Natural killer cell treated with Interleukin-12 subunit alpha and Interleukin-12 subunit beta and Interleukin-15 and Interleukin-18, amount 100 ng/mL, for 72 hours (primary cell): ENCODE measurements around the gene ANKRD31. TPM values are rescaled to one million over a fixed set of nuclear protein-coding genes. Genes with fewer than 3 reads are reported as not detected.
"Not testable (repeated sequence)": the region's sequence is repeated elsewhere in the genome, so short reads cannot be mapped to it uniquely, and the experiment has no call there.

ENCODE experiments used
- ATAC-seq, 2 donors: fragments of 150-1000 bp; cut with Tn5 transposase in 1 of 2; sonication (Bioruptor Pico), chemical (Tn5 transposase) in 1 of 2; 2 replicates each; pipeline ENCODE4 v1.10.0; 2021
- DNase-seq: peaks from one replicate; pipeline ENCODE4 v3.0.0; 2022; ENCODE audit warnings: low spot score
- H3K27ac Mint-ChIP-seq, 2 donors: 1 replicate in 1 of 2; 2 replicates in 1 of 2; pipeline ENCODE4 v1.8.0; 2022; ENCODE audit warnings: mixed read lengths in 2 of 2, mild to moderate bottlenecking in 1 of 2, moderate library complexity in 1 of 2
- H3K27me3 Mint-ChIP-seq, 2 donors: 1 replicate in 1 of 2; 2 replicates in 1 of 2; pipeline ENCODE4 v1.8.0; 2022; ENCODE audit warnings: mixed read lengths in 2 of 2
- H3K36me3 Mint-ChIP-seq: one replicate; pipeline ENCODE4 v1.8.0; 2022; ENCODE audit warnings: mixed read lengths
- H3K4me1 Mint-ChIP-seq, 2 donors: 1 replicate in 1 of 2; 2 replicates in 1 of 2; pipeline ENCODE4 v1.8.0; 2022; ENCODE audit warnings: low read depth in 2 of 2, mixed read lengths in 2 of 2, mild to moderate bottlenecking in 1 of 2
- H3K4me3 Mint-ChIP-seq: one replicate; pipeline ENCODE4 v1.8.0; 2022; ENCODE audit warnings: mixed read lengths
- H3K9me3 Mint-ChIP-seq: 2 replicates; pipeline ENCODE4 v1.8.0; 2022; ENCODE audit warnings: mixed read lengths
- total RNA-seq, 2 donors: library from RNA; stranded (reverse); gene quantifications; one replicate each; pipeline ENCODE4 v1.2.3, GENCODE V29; 2022

Gene ANKRD31, protein sequence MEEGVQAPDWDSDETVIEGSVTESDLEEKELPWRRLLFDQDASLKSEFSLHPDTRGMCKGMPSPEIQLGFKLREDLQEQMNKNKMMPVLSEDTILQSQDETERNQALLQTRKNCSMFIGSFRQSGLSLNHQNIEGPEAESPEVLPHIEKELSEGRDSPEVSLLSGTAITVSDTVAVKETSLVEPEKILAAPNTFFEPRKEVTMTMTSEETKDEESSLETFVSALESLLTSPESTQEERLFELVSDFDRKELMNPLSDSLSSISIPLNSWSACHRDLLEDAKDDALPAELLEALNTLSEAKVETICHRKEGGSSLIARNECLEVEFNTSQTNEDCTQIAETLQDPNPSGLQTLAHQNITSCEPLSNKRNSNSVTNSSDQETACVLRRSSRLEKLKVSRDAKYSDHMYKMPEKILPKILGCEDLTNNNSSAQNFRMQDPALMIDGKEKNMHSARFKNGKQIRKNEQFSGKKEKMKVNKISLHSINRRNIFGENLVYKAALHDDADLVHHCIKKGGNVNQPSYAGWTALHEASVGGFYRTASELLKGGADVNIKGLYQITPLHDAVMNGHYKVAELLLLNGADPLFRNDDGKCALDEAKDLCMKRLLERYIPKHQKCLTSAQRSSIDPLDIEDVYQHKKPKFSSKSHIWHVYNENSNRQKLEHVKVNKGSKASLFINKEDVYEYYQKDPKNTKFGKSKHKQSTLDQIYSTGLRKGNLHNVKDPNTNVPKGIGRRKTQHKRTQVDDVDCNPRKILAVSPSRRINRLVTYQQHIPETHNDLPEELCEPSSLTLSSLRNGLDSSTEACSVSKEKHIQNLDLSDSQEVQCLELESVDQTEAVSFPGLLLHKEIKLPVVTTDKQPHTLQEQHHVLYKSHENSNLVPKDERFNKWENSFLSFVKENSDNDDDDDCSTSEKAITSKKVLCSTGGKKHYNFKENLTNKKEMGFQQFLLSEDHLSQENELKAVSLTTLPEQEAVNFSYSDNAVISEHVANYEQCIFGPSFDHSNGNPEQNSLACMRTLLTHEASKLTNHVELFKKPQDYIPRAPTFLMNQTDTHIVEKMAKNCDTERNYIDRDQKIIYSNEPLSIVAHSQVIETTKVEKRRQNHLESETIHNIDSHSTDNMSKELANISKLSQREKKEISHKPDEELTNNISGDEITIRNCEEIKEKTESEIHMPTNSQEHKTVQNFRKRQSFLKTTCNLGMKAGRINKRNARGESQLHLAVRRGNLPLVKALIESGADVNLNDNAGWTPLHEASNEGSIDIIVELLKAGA (N-terminal part only)
- under 1 TPM in 1 of 2 donors, not detected in 1; 0.22 TPM for total RNA-seq

DNA sequence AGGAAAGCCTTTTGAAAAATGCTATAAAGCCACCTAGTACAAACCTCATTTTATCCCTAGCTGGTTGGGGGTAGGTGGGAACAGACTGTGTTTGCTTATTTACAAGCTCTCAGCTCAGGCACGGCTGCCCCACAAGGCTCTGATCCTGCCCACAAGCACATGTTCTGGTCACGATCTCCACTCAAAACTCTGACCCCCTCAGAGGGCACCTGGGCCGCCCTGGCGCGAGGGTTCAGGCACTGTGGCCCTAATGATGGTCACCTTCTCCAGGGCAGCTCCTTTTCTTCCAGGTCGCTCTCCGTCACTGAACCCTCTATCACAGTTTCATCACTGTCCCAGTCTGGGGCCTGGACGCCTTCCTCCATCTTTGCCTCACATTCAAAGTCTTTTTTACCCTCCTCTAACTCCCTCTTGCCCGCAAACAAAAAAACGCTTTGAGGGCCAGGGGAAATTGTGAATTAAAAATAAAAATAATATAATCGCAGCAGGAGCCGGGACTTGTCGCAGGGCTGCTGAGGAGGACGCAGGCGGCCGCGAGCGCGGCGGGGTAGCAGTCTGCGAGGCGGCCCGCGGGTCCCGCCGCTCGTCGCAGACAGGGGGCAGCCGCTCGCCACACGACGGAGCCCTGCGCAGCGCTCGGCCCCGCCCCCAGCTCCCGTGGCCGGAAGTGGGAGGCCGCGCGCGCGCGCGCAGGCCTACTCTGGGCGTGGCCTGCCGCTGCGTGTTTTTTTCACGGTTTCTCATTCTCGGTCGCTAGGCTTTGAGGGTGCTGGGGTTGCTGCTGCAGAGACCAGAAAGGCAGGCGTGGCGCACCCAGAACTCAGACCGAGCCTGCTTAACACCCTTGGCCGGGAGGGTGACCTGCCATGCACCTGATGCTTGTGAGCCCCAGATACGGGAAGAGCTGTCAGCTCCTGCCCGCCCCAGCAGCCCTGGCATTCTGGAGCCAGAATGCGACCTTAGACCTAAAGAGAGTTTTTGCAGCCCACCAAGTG is at the start of gene ANKRD31:
ANKRD31 (minus strand) TSS at position 557 of the 995 bp plus-strand sequence; CDS start at position 365, 192 bp downstream.
- ATAC-seq = peak; percentile 100
- Mint-ChIP-seq H3K4me1 (peaks cover 0 to 4% of the 10 kb centered on the region in 2 donors), H3K4me3 (peak within 1 kb of the TSS; percentile 89), H3K9me3 (no peaks in the 10 kb centered on the region), H3K27ac (peak within 1 kb of the TSS; percentile 87 to 89), H3K36me3 (no peaks in the 10 kb centered on the region), H3K27me3 (peaks cover 0 to under 1% of the 10 kb centered on the region in 2 donors)
- DNase-seq = peak; percentile 93

DNA sequence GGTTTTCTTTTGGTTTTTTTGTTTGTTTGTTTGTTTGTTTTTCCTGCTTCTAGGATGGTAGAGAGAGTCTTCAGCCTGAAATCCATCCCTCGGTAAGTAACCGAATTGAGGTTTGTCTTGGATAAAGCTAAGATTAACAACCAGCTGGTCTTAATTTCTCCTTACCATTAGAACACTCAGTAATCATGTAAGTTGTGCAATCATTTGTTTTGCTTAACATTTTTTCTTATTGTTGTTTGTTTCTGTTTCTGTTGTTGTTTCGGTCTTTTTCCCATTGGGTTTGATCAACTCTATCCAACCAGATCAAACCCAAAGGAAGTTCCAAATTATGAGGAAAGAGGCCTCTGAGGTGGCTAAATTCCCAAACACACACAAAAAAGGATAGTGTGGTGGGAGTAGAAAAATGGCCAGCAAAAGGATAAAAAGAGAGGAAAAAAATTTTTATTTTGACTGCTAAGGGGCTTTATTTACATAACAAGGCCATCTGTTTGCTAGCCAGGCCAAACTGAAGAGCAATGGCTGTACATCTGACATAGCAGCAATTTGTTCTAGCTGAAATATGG is 49.6 kb upstream of the ANKRD31 start:
- Mint-ChIP-seq H3K27ac (no peak overlapping the region), H3K9me3 (no peaks in the 10 kb centered on the region), H3K4me3 (no peak overlapping the region), H3K36me3 (peaks cover 4% of the 10 kb centered on the region), H3K27me3 (peaks cover 12 to 20% of the 10 kb centered on the region in 2 donors), H3K4me1 (no peaks in the 10 kb centered on the region)
- ATAC-seq (no peak), DNase-seq (no peak)

DNA sequence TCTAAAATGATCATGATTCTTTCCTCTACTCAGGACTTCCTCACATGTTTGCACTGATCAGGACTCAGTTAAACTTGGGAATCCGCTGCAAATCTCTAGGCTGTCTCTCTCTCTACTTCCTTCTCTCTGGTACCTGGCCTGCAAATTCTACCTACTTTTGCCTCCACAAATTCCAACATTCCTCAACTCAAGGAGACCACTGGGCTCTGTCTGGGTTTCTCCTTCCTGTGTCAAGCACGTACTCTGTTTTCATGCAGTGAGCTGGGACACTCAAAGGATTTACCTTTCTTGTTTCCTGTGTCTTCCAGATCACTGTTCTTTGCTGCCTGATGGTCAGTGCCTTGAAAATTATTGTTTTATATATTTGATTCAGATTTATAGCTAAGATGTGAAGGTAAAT is 45.9 kb upstream of the ANKRD31 start:
- ATAC-seq (no peak), DNase-seq (no peak)
- H3K9me3 Mint-ChIP-seq = no peaks in the 10 kb centered on the region
- no peaks in the 10 kb centered on the region for H3K4me1 Mint-ChIP-seq
- no peak overlapping the region for H3K4me3 Mint-ChIP-seq
- peaks cover 0 to 2% of the 10 kb centered on the region in 2 donors for H3K27me3 Mint-ChIP-seq
- H3K36me3 Mint-ChIP-seq = no peaks in the 10 kb centered on the region
- no peak overlapping the region for H3K27ac Mint-ChIP-seq

DNA sequence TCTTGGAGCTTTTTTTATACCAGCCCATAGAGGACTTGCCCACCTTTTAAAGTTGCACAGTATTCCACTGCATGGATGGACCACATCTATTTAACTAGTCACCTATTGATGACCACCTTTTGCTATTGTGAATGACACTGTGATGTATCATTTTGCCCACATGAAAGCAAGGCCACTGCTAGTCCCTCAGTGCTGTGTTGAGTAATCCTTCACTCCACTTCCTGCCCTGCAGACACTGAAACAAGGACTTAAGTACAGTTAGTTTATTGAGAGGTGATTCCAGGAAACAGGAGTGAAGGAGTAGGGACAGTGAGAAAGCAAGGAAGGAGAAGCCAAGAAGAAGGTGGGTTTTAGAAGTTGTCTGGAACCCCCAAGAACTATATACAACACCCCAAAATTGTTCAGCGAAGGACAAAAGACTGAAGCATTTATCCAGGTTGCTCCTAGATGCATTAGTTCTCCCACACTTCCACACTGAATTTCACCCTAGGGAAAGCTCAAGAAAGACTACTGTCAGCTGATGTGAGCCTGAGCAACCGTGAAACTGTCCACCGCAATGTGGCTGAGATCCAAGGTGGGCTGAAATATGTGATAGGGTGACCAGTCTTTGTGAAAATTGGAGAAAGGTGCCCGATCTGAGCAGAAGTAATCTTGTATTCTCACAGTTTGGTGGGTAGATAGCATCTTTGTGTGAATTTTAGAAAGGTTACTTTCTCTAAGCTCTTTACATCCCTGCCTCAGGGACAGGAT is 45.2 kb upstream of the ANKRD31 start:
- H3K4me1 Mint-ChIP-seq = no peaks in the 10 kb centered on the region
- no peak overlapping the region for H3K4me3 Mint-ChIP-seq
- no peak for ATAC-seq
- DNase-seq = no peak
- no peaks in the 10 kb centered on the region for H3K36me3 Mint-ChIP-seq
- H3K27ac Mint-ChIP-seq = no peak overlapping the region
- H3K9me3 Mint-ChIP-seq = no peaks in the 10 kb centered on the region
- H3K27me3 Mint-ChIP-seq = peaks cover 0 to 2% of the 10 kb centered on the region in 2 donors

DNA sequence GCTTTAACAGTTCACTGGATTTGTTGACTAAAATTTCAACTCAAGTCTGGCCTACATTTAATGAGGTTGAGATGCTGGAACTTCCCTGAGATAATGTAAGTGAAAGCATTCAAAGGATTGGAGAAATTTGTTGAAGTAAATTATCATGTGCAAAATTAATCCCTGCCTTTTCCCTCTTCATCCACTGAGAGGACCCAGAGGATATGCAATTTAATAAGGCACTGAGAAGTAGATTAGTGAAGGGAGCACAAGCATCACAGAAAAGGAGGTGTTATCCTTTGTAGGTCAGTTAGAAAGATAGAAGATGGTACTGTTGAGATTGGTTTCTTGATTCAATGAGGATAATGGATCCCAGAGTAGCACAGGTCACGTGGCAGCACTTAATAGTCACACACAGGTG is 42.6 kb upstream of the ANKRD31 start:
- H3K9me3 Mint-ChIP-seq = no peaks in the 10 kb centered on the region
- ATAC-seq (no peak), DNase-seq (no peak)
- no peaks in the 10 kb centered on the region for H3K36me3 Mint-ChIP-seq
- H3K4me3 Mint-ChIP-seq = no peak overlapping the region
- H3K27ac Mint-ChIP-seq = no peak overlapping the region
- no peaks in the 10 kb centered on the region for H3K4me1 Mint-ChIP-seq
- H3K27me3 Mint-ChIP-seq = no peaks in the 10 kb centered on the region

DNA sequence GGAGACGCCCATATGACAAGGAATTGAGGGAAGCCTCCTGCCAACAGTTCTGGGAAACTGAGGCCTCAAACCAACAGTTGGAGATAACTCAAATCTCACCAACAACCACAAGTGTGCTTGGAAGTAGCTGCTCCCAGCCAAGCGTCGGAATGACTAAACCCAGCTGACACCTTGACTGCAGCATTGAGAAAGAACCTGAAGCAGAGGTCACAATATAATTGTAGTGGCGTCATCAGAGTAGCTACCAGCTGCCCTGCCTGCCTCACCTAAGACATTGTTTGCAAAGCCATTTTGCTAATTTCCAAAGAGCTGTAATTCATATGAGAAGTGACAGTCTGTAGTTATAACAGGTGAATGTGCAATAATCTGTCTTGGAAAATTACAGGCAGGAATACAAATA is 40.8 kb upstream of the ANKRD31 start:
- no peaks in the 10 kb centered on the region for H3K36me3 Mint-ChIP-seq
- peaks cover 0 to 2% of the 10 kb centered on the region in 2 donors for H3K27me3 Mint-ChIP-seq
- no peaks in the 10 kb centered on the region for H3K4me1 Mint-ChIP-seq
- H3K9me3 Mint-ChIP-seq = no peaks in the 10 kb centered on the region
- no peak for DNase-seq
- no peak overlapping the region for H3K4me3 Mint-ChIP-seq
- ATAC-seq = no peak
- no peak overlapping the region for H3K27ac Mint-ChIP-seq

DNA sequence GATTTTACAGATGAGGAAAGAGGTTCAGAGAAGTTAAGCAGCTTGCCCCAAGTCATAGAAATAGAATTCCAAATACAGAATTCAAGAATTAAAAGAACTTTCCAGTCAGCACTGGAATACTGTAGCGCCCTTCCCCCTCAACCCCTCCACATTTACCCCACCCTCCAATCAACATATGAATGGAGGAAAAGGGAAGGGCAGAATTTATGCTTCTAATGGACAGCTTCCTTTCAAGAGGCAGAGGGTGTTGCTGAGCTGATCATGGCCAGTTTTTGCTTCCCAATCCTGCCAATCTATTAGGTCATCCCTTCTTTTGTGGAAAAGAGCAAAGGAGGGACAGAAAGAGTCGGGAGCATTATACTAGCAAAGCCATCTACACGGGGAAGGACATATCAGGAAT is 39.1 kb upstream of the ANKRD31 start:
- DNase-seq (no peak), ATAC-seq (no peak)
- H3K36me3 Mint-ChIP-seq = no peaks in the 10 kb centered on the region
- H3K4me1 Mint-ChIP-seq = no peaks in the 10 kb centered on the region
- H3K27me3 Mint-ChIP-seq = peaks cover 0 to 2% of the 10 kb centered on the region in 2 donors
- H3K9me3 Mint-ChIP-seq = no peaks in the 10 kb centered on the region
- no peak overlapping the region for H3K27ac Mint-ChIP-seq
- no peak overlapping the region for H3K4me3 Mint-ChIP-seq

DNA sequence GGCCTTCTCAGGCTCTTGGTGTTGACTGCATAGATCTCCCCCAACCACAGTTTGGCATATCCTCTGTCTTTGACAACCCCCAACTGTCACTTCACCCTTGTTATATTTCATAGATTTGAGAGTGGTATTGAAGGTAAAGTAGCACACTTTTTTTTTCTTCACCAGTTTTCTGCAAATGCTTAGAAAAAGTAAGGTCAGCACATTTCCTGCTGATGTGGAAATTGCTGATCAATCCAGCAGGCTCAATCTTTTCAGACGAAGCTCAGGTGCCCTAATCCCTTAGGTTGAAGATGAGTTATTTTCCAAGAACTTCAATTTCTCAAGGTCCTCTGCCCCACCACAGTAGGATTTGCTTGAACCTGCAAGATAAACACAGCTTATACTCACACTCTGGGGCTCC is 38.5 kb upstream of the ANKRD31 start:
- peaks cover 0 to 2% of the 10 kb centered on the region in 2 donors for H3K27me3 Mint-ChIP-seq
- ATAC-seq (no peak), DNase-seq (no peak)
- no peaks in the 10 kb centered on the region for H3K36me3 Mint-ChIP-seq
- no peak overlapping the region for H3K27ac Mint-ChIP-seq
- no peaks in the 10 kb centered on the region for H3K4me1 Mint-ChIP-seq
- H3K9me3 Mint-ChIP-seq = no peaks in the 10 kb centered on the region
- H3K4me3 Mint-ChIP-seq = no peak overlapping the region

DNA sequence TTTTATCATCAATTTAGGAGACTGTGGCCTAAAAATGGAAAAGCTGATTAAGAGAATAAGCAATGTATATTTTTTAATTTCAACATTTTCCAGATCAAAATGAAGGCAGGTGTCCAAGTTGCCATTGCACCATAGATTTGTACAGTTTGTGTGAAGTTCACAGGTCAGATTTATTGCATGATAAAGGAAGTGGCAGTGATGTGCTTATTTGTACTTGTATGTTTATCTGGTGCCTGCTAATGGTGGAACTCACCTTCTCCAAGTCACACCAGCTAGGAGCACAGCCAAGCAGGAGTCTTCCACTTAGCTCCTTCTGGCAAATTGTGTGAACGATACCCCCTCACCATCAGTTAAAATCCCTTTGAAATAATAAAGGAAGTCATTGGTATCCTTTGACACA is 37.8 kb upstream of the ANKRD31 start:
- H3K27me3 Mint-ChIP-seq = peaks cover 0 to 2% of the 10 kb centered on the region in 2 donors
- H3K4me3 Mint-ChIP-seq = no peak overlapping the region
- no peaks in the 10 kb centered on the region for H3K9me3 Mint-ChIP-seq
- DNase-seq (no peak), ATAC-seq (no peak)
- no peaks in the 10 kb centered on the region for H3K4me1 Mint-ChIP-seq
- no peak overlapping the region for H3K27ac Mint-ChIP-seq
- H3K36me3 Mint-ChIP-seq = no peaks in the 10 kb centered on the region

DNA sequence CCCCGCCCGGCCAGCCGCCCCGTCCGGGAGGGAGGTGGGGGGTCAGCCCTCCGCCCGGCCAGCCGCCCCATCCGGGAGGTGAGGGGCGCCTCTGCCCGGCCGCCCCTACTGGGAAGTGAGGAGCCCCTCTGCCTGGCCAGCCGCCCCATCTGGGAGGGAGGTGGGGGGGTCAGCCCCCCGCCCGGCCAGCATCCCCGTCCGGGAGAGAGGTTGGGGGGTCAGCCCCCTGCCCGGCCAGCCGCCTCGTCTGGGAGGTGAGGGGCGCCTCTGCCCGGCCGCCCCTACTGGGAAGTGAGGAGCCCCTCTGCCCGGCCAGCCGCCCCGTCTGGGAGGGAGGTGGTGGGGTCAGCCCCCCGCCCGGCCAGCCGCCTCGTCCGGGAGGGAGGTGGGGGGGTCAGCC is 33.9 kb upstream of the ANKRD31 start:
- DNase-seq, H3K27me3 Mint-ChIP-seq, H3K36me3 Mint-ChIP-seq, H3K4me1 Mint-ChIP-seq, H3K27ac Mint-ChIP-seq, H3K9me3 Mint-ChIP-seq, ATAC-seq, H3K4me3 Mint-ChIP-seq: not testable (repeated sequence)

DNA sequence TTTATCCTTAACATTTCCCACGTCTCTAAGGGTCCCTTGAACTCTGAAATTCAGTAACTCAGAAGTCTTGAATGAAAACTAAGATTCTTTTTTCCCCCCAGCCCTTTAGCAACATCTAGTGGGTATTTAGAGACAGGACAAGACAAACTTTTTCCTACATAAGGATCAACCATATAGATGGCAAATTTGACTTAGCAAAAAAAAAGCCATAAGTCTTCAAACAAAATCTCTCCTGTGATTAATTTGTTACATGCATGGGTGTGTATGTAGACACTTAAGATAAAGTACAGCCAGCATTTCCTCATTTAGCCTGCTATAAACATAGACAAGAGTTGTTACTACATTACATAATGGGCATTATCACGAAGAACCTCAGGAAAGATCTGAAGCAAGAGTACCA is 29.1 kb upstream of the ANKRD31 start:
- DNase-seq (no peak), ATAC-seq (no peak)
- Mint-ChIP-seq H3K36me3 (no peaks in the 10 kb centered on the region), H3K27me3 (peaks cover 14 to 15% of the 10 kb centered on the region in 2 donors), H3K9me3 (no peaks in the 10 kb centered on the region), H3K4me3 (no peak overlapping the region), H3K4me1 (no peaks in the 10 kb centered on the region), H3K27ac (no peak overlapping the region)

DNA sequence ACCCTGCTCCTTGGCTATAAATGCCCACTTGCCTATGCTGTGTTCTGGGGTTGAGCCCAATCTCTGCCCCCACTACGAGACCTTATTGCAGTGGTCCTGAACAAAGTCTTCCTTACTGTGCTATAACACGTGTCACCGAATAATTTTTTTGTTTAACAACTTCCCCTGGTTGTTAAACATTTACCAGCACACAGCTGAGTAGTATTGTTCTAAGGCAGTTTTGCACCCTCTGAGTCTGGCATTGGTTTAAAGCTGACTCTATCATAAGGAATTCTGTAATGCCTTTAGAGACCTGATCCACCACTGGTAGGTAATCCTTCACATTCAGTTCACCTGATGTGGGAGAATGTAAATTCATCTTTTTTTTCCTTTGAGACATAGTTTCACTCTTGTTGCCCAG is 25.6 kb upstream of the ANKRD31 start:
- H3K27me3 Mint-ChIP-seq = peaks cover 27 to 29% of the 10 kb centered on the region in 2 donors
- DNase-seq = no peak
- H3K27ac Mint-ChIP-seq = no peak overlapping the region
- H3K4me3 Mint-ChIP-seq = no peak overlapping the region
- H3K36me3 Mint-ChIP-seq = no peaks in the 10 kb centered on the region
- H3K4me1 Mint-ChIP-seq = no peaks in the 10 kb centered on the region
- H3K9me3 Mint-ChIP-seq = no peaks in the 10 kb centered on the region
- ATAC-seq = peak in 1 of 2 donors; percentile 15
